IMR-90 (cell line): ENCODE data around the gene OPCML. TPM values are rescaled to one million over a fixed set of nuclear protein-coding genes. Genes with fewer than 3 reads are reported as not detected.

Experiments used
- ATAC-seq: fragments of 200-7000 bp; cut with Tn5 transposase; 2 replicates; pipeline ENCODE4 v1.9.1; 2020; ENCODE audit warnings: low read depth, mild to moderate bottlenecking, moderate library complexity
- BruUV-seq: library from RNA; stranded (reverse); fragments of 400-500 nt; replicated peaks from 2 replicates; lab custom pipeline; 2021; lab: Mats Ljungman, UMichigan
- CTCF ChIA-PET: fragments of 300-600 bp; formaldehyde crosslinking; extraction: SDS; loops from one replicate; lab custom pipeline; 2021; ENCODE audit warnings: antibody characterized with exemption; lab: Yijun Ruan, JAX
- POLR2A ChIA-PET: fragments of 300-600 bp; sonication (Branson Sonifier 250); formaldehyde crosslinking; loops from one replicate; lab custom pipeline; 2022; ENCODE audit warnings: antibody characterized with exemption; ENCODE audit not compliant: unreplicated experiment; lab: Charles Lee
- DNase-seq: peaks from one replicate; pipeline ENCODE4 v3.0.0; 2013
- H2AFZ ChIP-seq: replicated peaks from 2 replicates; pipeline ENCODE3; 2013; ENCODE audit warnings: low read length, mild to moderate bottlenecking; ENCODE audit not compliant: poor library complexity
- H2AK5ac ChIP-seq: 2 replicates; pipeline ENCODE4 v1.6.1; 2013; ENCODE audit warnings: low read depth, low read length, inconsistent platforms
- H2AK9ac ChIP-seq: replicated peaks from 2 replicates; pipeline ENCODE3; 2013; ENCODE audit warnings: mild to moderate bottlenecking, low read depth, low read length, moderate library complexity; ENCODE audit not compliant: poor library complexity
- H2BK120ac ChIP-seq: 2 replicates; pipeline ENCODE4 v1.6.1; 2013; ENCODE audit warnings: low read depth, low read length, inconsistent platforms
- H2BK15ac ChIP-seq: 3 replicates; pipeline ENCODE4 v1.6.1; 2013; ENCODE audit warnings: low read depth, low read length, inconsistent platforms
- H2BK20ac ChIP-seq: 2 replicates; pipeline ENCODE4 v1.6.1; 2013; ENCODE audit warnings: low read depth, mild to moderate bottlenecking, inconsistent platforms, low read length, moderate library complexity
- H2BK5ac ChIP-seq: 2 replicates; pipeline ENCODE4 v1.6.1; 2013; ENCODE audit warnings: mild to moderate bottlenecking, low read depth, low read length, inconsistent platforms; ENCODE audit not compliant: poor library complexity, severe bottlenecking
- H3K14ac ChIP-seq: replicated peaks from 2 replicates; pipeline ENCODE4 v1.6.1; 2013; ENCODE audit warnings: low read depth, low read length, inconsistent platforms
- H3K18ac ChIP-seq: 2 replicates; pipeline ENCODE4 v1.6.1; 2013; ENCODE audit warnings: low read depth, low read length, control low read depth
- H3K23ac ChIP-seq: 2 replicates; pipeline ENCODE4 v1.6.1; 2013; ENCODE audit warnings: low read depth, low read length, inconsistent platforms
- H3K27ac ChIP-seq: 2 replicates; pipeline ENCODE4 v1.5.1; 2013; ENCODE audit warnings: mild to moderate bottlenecking, control low read depth, low read length; ENCODE audit not compliant: insufficient read depth
- H3K27me3 ChIP-seq: 2 replicates; pipeline ENCODE4 v1.6.1; 2013; ENCODE audit warnings: low read length; ENCODE audit not compliant: control insufficient read depth, insufficient read depth
- H3K36me3 ChIP-seq: 2 replicates; pipeline ENCODE4 v1.6.1; 2013; ENCODE audit warnings: low read length, mixed read lengths; ENCODE audit not compliant: control insufficient read depth, insufficient read depth
- H3K4ac ChIP-seq: 2 replicates; pipeline ENCODE4 v1.6.1; 2013; ENCODE audit warnings: low read depth, low read length, inconsistent platforms
- H3K4me1 ChIP-seq: 2 replicates; pipeline ENCODE4 v1.6.1; 2013; ENCODE audit warnings: low read length, mixed read lengths; ENCODE audit not compliant: control insufficient read depth, insufficient read depth
- H3K4me2 ChIP-seq: 2 replicates; pipeline ENCODE4 v1.6.1; 2013; ENCODE audit warnings: low read depth, mild to moderate bottlenecking, control low read depth, low read length, moderate library complexity
- H3K4me3 ChIP-seq: 2 replicates; pipeline ENCODE4 v1.5.1; 2013; ENCODE audit warnings: low read depth, mild to moderate bottlenecking, control low read depth, low read length, moderate library complexity; ENCODE audit not compliant: insufficient read depth
- H3K56ac ChIP-seq: 2 replicates; pipeline ENCODE4 v1.6.1; 2013; ENCODE audit warnings: low read length, inconsistent platforms; ENCODE audit not compliant: insufficient read depth; ENCODE audit errors: extremely low read depth
- H3K79me1 ChIP-seq, 2 experiments: 2 replicates each; pipeline ENCODE4 v1.6.1; 2013; ENCODE audit warnings: low read length in 2 of 2, inconsistent platforms in 1 of 2, low read depth in 1 of 2
- H3K9ac ChIP-seq: 2 replicates; pipeline ENCODE4 v1.6.1; 2013; ENCODE audit warnings: low read depth, low read length, control low read depth
- H3K9me1 ChIP-seq: 2 replicates; pipeline ENCODE4 v1.6.1; 2013; ENCODE audit warnings: low read length, inconsistent platforms; ENCODE audit not compliant: insufficient read depth
- H3K9me3 ChIP-seq: 2 replicates; pipeline ENCODE4 v1.6.1; 2013; ENCODE audit warnings: low read length; ENCODE audit not compliant: control insufficient read depth, insufficient read depth
- H4K20me1 ChIP-seq: 2 replicates; pipeline ENCODE4 v1.6.1; 2013; ENCODE audit warnings: low read length, inconsistent platforms; ENCODE audit not compliant: insufficient read depth
- H4K5ac ChIP-seq: 2 replicates; pipeline ENCODE4 v1.6.1; 2013; ENCODE audit warnings: mild to moderate bottlenecking, low read depth, low read length, control low read depth
- H4K8ac ChIP-seq, 2 experiments: 2 replicates each; pipeline ENCODE4 v1.6.1; 2013; ENCODE audit warnings: low read depth in 2 of 2, low read length in 2 of 2, control low read depth in 1 of 2, inconsistent platforms in 1 of 2
- H4K91ac ChIP-seq: 2 replicates; pipeline ENCODE4 v1.6.1; 2013; ENCODE audit warnings: low read depth, low read length, inconsistent platforms; ENCODE audit not compliant: insufficient read depth
- CEBPB ChIP-seq: IDR thresholded peaks from 2 replicates; pipeline ENCODE4 v1.6.1; 2012; ENCODE audit warnings: low read depth, low read length, improper control_type of control experiment
- FOS ChIP-seq: fragments of 150-350 bp; IDR thresholded peaks from 2 replicates; pipeline ENCODE4 v1.6.1; 2016; ENCODE audit warnings: low read depth, low read length
- MAFK ChIP-seq: IDR thresholded peaks from 2 replicates; pipeline ENCODE4 v1.6.1; 2012; ENCODE audit warnings: low read depth, low read length, improper control_type of control experiment
- MXI1 ChIP-seq: IDR thresholded peaks from 2 replicates; pipeline ENCODE4 v1.6.1; 2012; ENCODE audit warnings: low read depth, mild to moderate bottlenecking, low read length, moderate library complexity, borderline replicate concordance
- NFE2L2 ChIP-seq: fragments of 150-350 bp; IDR thresholded peaks from 2 replicates; pipeline ENCODE4 v1.6.1; 2016; ENCODE audit warnings: low read depth, mild to moderate bottlenecking, low read length
- RAD21 ChIP-seq: IDR thresholded peaks from 2 replicates; pipeline ENCODE4 v1.6.1; 2012; ENCODE audit warnings: low read length, improper control_type of control experiment
- RCOR1 ChIP-seq: IDR thresholded peaks from 2 replicates; pipeline ENCODE4 v1.6.1; 2012; ENCODE audit warnings: mild to moderate bottlenecking, low read length, improper control_type of control experiment; ENCODE audit not compliant: insufficient replicate concordance
- RFX5 ChIP-seq: IDR thresholded peaks from 2 replicates; pipeline ENCODE4 v1.8.0; 2012; ENCODE audit warnings: low read depth, mild to moderate bottlenecking, low read length, moderate library complexity
- WGBS, 2 experiments: methylation state at CpG; one replicate each; pipeline versions ENCODE4 v1.1.5 to v1.1.7; 2013; ENCODE audit warnings: missing lambda C conversion rate in 2 of 2; ENCODE audit not compliant: insufficient read length in 1 of 2; ENCODE audit errors: extremely low coverage in 2 of 2; 5-methylcytosine and 5-hydroxymethylcytosine counted together
- dilution Hi-C: fragments of 300-500 bp; cut with HindIII; formaldehyde crosslinking; loops from one replicate; pipeline ENCODE4 v1.14.3; 2018; ENCODE audit warnings: low sequenced_read_pairs; ENCODE audit not compliant: unreplicated experiment
- in situ Hi-C: fragments of 300-500 bp; cut with MboI; formaldehyde crosslinking; loops from 3 replicates; pipeline ENCODE4 v1.14.3; 2019; ENCODE audit warnings: low sequenced_read_pairs, inconsistent platforms, mixed read lengths
- intact Hi-C: fragments of 100-400 bp; cut with micrococcal nuclease; formaldehyde crosslinking; loops from 2 replicates; pipeline ENCODE4 v1.10.0; 2022
- polyA plus RNA-seq, 3 experiments: library from polyadenylated mRNA; depleted of rRNA; stranded (reverse); fragments of >200 nt; gene quantifications; 2 replicates each; pipeline ENCODE4 v1.2.3, GENCODE V29; 2012; ENCODE audit warnings: low replicate concordance in 1 of 3
- total RNA-seq: library from RNA; depleted of rRNA; stranded (reverse); fragments of >200 nt; gene quantifications from 2 replicates; pipeline ENCODE4 v1.2.3, GENCODE V29; 2012
- TF ChIP-seq, protein P1 (sequence below): conservative IDR thresholded peaks from 2 replicates; pipeline ENCODE4 v1.5.1; 2012; ENCODE audit warnings: mild to moderate bottlenecking, low read depth, low read length, improper control_type of control experiment
- TF ChIP-seq, protein P2 (sequence below): fragments of 150-350 bp; IDR thresholded peaks from 2 replicates; pipeline ENCODE4 v1.6.1; 2017; ENCODE audit warnings: mild to moderate bottlenecking, antibody characterized with exemption, low read length, low read depth

Gene OPCML
- total and polyA plus RNA-seq, 2 of the 4 experiments (the other 2 are of a cell fraction), result under 0.01 to 2.6 TPM

DNA sequence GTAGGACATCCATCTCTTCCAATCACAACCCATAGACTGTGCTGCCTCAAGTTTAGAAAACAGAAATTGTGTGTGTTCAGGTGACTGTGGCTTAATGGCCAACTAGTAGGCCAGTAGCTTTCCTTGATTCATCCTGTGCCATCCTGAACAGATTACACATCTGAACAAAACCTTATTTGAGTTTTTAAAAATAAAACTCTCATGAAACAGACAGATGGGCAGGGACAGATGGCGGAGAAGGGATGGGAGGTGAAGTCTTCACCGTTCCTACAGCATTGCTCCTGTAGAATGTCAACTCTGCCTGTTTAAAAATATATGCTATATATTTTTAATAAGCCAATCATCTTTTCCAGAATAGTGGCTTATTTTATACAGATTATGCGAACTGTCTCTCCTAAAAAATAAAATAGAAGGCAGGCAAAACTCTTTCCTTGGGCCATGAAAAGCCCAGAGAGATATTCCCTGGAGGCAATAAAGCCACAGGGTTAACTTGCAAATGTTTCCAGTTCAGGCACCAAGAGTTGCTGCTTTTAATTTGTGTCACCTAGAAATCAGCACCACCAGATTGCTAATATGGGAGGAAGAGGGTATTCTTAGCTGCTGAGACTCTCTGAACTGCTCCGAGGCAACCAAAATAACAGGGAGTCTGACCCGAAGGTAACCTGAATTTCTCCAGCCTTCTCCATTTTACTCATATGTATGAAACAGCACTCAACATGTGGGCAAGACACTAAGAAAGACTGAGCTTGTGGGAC lies 861.2 kb downstream of the OPCML start:
- no CpG with 5 or more reads among the region's 5 CpGs for WGBS, 2 experiments
- CTCF ChIA-PET, result no interaction called here
- intact Hi-C loops, result no loop called here
- H3K4ac ChIP-seq, result no peak overlapping the region
- H2BK120ac ChIP-seq, result no peak overlapping the region
- no peak overlapping the region for H3K4me2 ChIP-seq
- no peaks in the 10 kb centered on the region for H3K79me1 ChIP-seq
- no peak overlapping the region for H2AK9ac ChIP-seq
- H3K27ac ChIP-seq, result no peak overlapping the region
- in situ Hi-C loops, result no loop called here
- H2BK15ac ChIP-seq, result no peak overlapping the region
- H2AK5ac ChIP-seq, result no peak overlapping the region
- no TSS peak for BruUV-seq
- H4K91ac ChIP-seq, result no peak overlapping the region
- no peak overlapping the region for H4K5ac ChIP-seq
- no peak for DNase-seq
- POLR2A ChIA-PET, result no interaction called here
- no peak overlapping the region for H3K23ac ChIP-seq
- no peak overlapping the region for H3K14ac ChIP-seq
- dilution Hi-C loops, result no loop called here
- H3K56ac ChIP-seq, result no peak overlapping the region
- no peak overlapping the region for H2AFZ ChIP-seq
- no peaks in the 10 kb centered on the region for H4K20me1 ChIP-seq
- H2BK20ac ChIP-seq, result no peak overlapping the region
- no peaks in the 10 kb centered on the region for H3K9me1 ChIP-seq
- H3K27me3 ChIP-seq, result peaks cover 1% of the 10 kb centered on the region; the same call in 1 of the 2 replicates
- H3K18ac ChIP-seq, result no peak overlapping the region
- H3K4me1 ChIP-seq, result no peaks in the 10 kb centered on the region
- no peak overlapping the region for H4K8ac ChIP-seq
- no peak for TF ChIP-seq RFX5
- TF ChIP-seq MXI1, result no peak
- TF ChIP-seq NFE2L2, result no peak
- TF ChIP-seq, protein P1, sequence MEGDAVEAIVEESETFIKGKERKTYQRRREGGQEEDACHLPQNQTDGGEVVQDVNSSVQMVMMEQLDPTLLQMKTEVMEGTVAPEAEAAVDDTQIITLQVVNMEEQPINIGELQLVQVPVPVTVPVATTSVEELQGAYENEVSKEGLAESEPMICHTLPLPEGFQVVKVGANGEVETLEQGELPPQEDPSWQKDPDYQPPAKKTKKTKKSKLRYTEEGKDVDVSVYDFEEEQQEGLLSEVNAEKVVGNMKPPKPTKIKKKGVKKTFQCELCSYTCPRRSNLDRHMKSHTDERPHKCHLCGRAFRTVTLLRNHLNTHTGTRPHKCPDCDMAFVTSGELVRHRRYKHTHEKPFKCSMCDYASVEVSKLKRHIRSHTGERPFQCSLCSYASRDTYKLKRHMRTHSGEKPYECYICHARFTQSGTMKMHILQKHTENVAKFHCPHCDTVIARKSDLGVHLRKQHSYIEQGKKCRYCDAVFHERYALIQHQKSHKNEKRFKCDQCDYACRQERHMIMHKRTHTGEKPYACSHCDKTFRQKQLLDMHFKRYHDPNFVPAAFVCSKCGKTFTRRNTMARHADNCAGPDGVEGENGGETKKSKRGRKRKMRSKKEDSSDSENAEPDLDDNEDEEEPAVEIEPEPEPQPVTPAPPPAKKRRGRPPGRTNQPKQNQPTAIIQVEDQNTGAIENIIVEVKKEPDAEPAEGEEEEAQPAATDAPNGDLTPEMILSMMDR, result no peak
- no peak for TF ChIP-seq FOS
- TF ChIP-seq MAFK, result no peak
- no peak for TF ChIP-seq RCOR1
- no peak for TF ChIP-seq CEBPB
- TF ChIP-seq RAD21, result no peak
- TF ChIP-seq, protein P2, sequence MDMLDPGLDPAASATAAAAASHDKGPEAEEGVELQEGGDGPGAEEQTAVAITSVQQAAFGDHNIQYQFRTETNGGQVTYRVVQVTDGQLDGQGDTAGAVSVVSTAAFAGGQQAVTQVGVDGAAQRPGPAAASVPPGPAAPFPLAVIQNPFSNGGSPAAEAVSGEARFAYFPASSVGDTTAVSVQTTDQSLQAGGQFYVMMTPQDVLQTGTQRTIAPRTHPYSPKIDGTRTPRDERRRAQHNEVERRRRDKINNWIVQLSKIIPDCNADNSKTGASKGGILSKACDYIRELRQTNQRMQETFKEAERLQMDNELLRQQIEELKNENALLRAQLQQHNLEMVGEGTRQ, result no peak
- H3K36me3 ChIP-seq, result no peaks in the 10 kb centered on the region
- ATAC-seq, result no peak
- H2BK5ac ChIP-seq, result no peak overlapping the region
- no peaks in the 10 kb centered on the region for H3K9me3 ChIP-seq
- H3K4me3 ChIP-seq, result no peak overlapping the region
- H3K9ac ChIP-seq, result no peak overlapping the region
